Measurements from ENCODE around the gene BABAM2. TPM values are rescaled to one million over a fixed set of nuclear protein-coding genes. Genes with fewer than 3 reads are reported as not detected.

Gene BABAM2
- total RNA-seq, 2 donors from 2014 or later, result 36.4 to 40.9 TPM

DNA sequence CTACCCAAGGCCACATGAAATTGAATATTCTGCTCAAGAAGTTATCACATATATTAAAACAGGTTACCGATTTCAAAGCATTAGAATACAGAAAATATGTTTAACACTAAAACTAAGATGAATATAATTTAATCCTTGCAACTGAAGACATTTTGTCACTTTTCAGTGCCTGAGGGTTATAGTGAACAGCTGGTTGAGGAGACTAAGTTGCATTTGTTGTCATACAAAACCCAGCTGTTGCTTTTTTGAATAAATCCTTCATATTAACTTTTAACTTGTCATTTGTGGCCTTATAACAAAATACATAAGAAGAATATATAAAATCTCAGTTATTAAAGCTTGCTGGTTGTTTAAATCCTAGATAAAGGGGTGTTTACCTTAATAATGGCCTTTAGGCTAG is 37.8 kb upstream of the BABAM2 start:
- peaks cover 18% of the 10 kb centered on the region for H3K9me3 ChIP-seq (ENCODE audit: control insufficient read depth, low read length)
- no peaks in the 10 kb centered on the region for H3K4me1 ChIP-seq (ENCODE audit: control insufficient read depth, insufficient read depth, low read length)
- no peak overlapping the region for H3K27ac ChIP-seq (ENCODE audit: low read depth, low read length)
- H3K27me3 ChIP-seq (ENCODE audit: control insufficient read depth, insufficient read depth, low read length, poor library complexity, severe bottlenecking), result no peaks in the 10 kb centered on the region
- H3K9me3 Mint-ChIP-seq, result peaks cover 16% of the 10 kb centered on the region
- no peaks in the 10 kb centered on the region for H3K4me1 Mint-ChIP-seq
- no peak overlapping the region for H3K4me3 Mint-ChIP-seq
- no peaks in the 10 kb centered on the region for H3K27me3 Mint-ChIP-seq (ENCODE audit: insufficient read depth)
- TF ChIP-seq, protein P1, sequence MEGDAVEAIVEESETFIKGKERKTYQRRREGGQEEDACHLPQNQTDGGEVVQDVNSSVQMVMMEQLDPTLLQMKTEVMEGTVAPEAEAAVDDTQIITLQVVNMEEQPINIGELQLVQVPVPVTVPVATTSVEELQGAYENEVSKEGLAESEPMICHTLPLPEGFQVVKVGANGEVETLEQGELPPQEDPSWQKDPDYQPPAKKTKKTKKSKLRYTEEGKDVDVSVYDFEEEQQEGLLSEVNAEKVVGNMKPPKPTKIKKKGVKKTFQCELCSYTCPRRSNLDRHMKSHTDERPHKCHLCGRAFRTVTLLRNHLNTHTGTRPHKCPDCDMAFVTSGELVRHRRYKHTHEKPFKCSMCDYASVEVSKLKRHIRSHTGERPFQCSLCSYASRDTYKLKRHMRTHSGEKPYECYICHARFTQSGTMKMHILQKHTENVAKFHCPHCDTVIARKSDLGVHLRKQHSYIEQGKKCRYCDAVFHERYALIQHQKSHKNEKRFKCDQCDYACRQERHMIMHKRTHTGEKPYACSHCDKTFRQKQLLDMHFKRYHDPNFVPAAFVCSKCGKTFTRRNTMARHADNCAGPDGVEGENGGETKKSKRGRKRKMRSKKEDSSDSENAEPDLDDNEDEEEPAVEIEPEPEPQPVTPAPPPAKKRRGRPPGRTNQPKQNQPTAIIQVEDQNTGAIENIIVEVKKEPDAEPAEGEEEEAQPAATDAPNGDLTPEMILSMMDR (conservative IDR thresholded peaks at IDR 0.05), result no peak
- DNase-seq, result no peak
- H3K36me3 ChIP-seq (ENCODE audit: control insufficient read depth, insufficient read depth, low read length), result no peaks in the 10 kb centered on the region
- no peaks in the 10 kb centered on the region for H3K36me3 Mint-ChIP-seq (ENCODE audit: low read depth)
- H3K9ac ChIP-seq (ENCODE audit: extremely low read depth, low read length, poor library complexity, severe bottlenecking), result no peak overlapping the region
- no CpG with 5 or more reads among the region's 1 CpG for whole genome bisulfite sequencing, 2 experiments (ENCODE audit: insufficient coverage in 1 of 2, insufficient read length in 1 of 2)
- H3K4me3 ChIP-seq (ENCODE audit: low read length), result no peak overlapping the region
- no peak overlapping the region for H3K27ac Mint-ChIP-seq

DNA sequence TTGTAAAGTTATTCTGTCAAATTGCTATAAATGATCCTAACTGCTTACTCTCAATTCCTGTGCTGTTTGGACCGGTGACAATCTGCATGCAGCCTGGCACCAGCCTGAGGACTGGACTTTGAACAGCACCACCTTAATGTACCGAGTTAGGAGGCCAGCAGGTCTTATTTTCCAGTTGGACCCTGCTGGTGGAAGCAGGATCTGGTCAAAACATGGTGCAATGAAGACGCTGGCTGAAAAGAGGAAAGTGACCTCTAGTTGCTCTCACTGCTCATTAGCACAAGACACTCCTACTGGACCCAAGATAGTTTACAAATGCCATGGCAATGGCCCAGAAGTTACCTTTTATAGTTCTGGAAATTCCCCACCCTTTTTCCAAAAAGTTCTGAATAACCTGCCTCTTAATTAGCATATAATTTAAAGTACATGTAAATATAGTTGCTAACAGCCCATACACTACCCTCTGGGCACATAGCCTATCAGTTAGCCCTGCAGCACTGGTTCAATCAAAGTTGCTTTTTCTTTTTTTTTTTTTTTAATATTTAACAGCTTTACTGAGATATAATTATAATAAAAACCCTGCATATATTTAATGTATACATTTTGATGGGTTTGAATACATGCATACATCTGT is 36.2 kb upstream of the BABAM2 start:
- H3K4me1 ChIP-seq (ENCODE audit: control insufficient read depth, insufficient read depth, low read length), result no peaks in the 10 kb centered on the region
- 90 to 100% methylated on average over 3 of the region's 3 CpGs for WGBS, 2 experiments (ENCODE audit: insufficient coverage in 1 of 2, insufficient read length in 1 of 2)
- Mint-ChIP-seq H3K4me1 (no peaks in the 10 kb centered on the region), H3K27me3 (ENCODE audit: insufficient read depth) (peaks cover under 1% of the 10 kb centered on the region), H3K9me3 (peaks cover 23% of the 10 kb centered on the region), H3K36me3 (ENCODE audit: low read depth) (no peaks in the 10 kb centered on the region), H3K27ac (no peak overlapping the region), H3K4me3 (no peak overlapping the region)
- H3K9ac ChIP-seq (ENCODE audit: extremely low read depth, low read length, poor library complexity, severe bottlenecking), result no peak overlapping the region
- TF ChIP-seq, protein P1 (conservative IDR thresholded peaks at IDR 0.05), result no peak
- H3K4me3 ChIP-seq (ENCODE audit: low read length), result no peak overlapping the region
- no peaks in the 10 kb centered on the region for H3K36me3 ChIP-seq (ENCODE audit: control insufficient read depth, insufficient read depth, low read length)
- no peak overlapping the region for H3K27ac ChIP-seq (ENCODE audit: low read depth, low read length)
- no peaks in the 10 kb centered on the region for H3K27me3 ChIP-seq (ENCODE audit: control insufficient read depth, insufficient read depth, low read length, poor library complexity, severe bottlenecking)
- H3K9me3 ChIP-seq (ENCODE audit: control insufficient read depth, low read length), result peaks cover 27% of the 10 kb centered on the region
- no peak for DNase-seq

DNA sequence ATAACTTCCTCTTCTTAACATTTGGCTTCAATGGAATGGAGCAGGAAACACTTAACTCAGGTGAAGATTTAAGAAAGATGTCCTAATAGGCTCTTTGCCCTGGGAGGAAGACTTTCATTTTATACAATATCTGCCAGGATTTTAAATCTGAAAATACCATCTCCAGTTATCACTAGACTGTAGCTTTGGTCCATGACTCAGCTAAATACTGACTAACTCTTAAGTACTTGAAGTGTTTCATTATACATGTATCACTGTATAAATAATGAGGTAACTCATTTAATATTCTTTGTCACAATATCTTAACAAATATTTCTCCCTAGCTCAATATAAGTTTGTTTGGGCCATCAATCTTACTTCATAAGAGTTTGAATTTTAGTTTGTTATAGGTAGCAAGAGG is 35.1 kb upstream of the BABAM2 start:
- TF ChIP-seq, protein P1 (conservative IDR thresholded peaks at IDR 0.05), result no peak
- Mint-ChIP-seq H3K27me3 (ENCODE audit: insufficient read depth) (peaks cover 11% of the 10 kb centered on the region), H3K9me3 (peaks cover 23% of the 10 kb centered on the region), H3K4me3 (no peak overlapping the region), H3K4me1 (no peaks in the 10 kb centered on the region), H3K27ac (no peak overlapping the region), H3K36me3 (ENCODE audit: low read depth) (no peaks in the 10 kb centered on the region)
- Histone ChIP-seq H3K9ac (ENCODE audit: extremely low read depth, low read length, poor library complexity, severe bottlenecking) (no peak overlapping the region), H3K4me1 (ENCODE audit: control insufficient read depth, insufficient read depth, low read length) (no peaks in the 10 kb centered on the region), H3K9me3 (ENCODE audit: control insufficient read depth, low read length) (peaks cover 27% of the 10 kb centered on the region), H3K36me3 (ENCODE audit: control insufficient read depth, insufficient read depth, low read length) (no peaks in the 10 kb centered on the region), H3K4me3 (ENCODE audit: low read length) (no peak overlapping the region), H3K27ac (ENCODE audit: low read depth, low read length) (no peak overlapping the region), H3K27me3 (ENCODE audit: control insufficient read depth, insufficient read depth, low read length, poor library complexity, severe bottlenecking) (peaks cover 9% of the 10 kb centered on the region)
- no peak for DNase-seq

Data from endodermal cell (in vitro differentiated cells).